GM19468 (cell line): ENCODE results near the gene EYA2.

ENCODE experiments used
- ATAC-seq: cut with Tn5 transposase; IDR thresholded peaks from one replicate; pipeline ENCODE4 v1.9.1; 2021; ENCODE audit warnings: mild to moderate bottlenecking, moderate library complexity, moderate number of reproducible peaks; ENCODE audit not compliant: unreplicated experiment; ENCODE audit errors: extremely low read depth

The EYA2 gene

GRCh38 chr20:47122560-47122959 is 227.9 kb downstream of the EYA2 start:
- no peak for ATAC-seq

- no peak for ATAC-seq
Measured at GRCh38 chr20:47124181-47124717, 229.6 kb downstream of the EYA2 start.

GRCh38 chr20:47125508-47125757 is 230.8 kb downstream of the EYA2 start:
- no peak for ATAC-seq

GRCh38 chr20:47125758-47126591 is 231.3 kb downstream of the EYA2 start:
- ATAC-seq: no peak

- ATAC-seq: no peak
Measured at GRCh38 chr20:47126709-47127108, 232.1 kb downstream of the EYA2 start.

- no peak for ATAC-seq
Measured at GRCh38 chr20:47127546-47127945, 232.9 kb downstream of the EYA2 start.

DNA sequence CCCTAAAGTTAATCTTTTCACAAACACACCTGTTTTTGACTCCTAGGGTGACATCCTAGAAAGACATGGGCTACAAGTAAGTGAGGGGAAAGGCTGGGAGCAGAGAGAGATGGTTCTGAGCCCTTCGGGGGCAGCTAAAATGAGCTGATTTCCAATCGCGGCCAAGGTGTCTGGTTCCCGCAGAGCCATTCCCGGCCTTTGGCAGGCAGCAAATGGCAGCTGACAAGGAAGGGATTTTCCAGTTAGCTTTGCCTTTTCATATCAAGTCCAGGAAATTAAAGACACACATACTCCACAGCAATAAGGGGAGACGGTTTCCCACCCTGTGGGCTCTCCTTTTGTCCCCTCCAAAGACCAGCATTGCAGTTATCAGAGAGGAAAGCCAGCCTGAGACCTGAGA is 233.4 kb downstream of the EYA2 start:
- ATAC-seq: no peak

DNA sequence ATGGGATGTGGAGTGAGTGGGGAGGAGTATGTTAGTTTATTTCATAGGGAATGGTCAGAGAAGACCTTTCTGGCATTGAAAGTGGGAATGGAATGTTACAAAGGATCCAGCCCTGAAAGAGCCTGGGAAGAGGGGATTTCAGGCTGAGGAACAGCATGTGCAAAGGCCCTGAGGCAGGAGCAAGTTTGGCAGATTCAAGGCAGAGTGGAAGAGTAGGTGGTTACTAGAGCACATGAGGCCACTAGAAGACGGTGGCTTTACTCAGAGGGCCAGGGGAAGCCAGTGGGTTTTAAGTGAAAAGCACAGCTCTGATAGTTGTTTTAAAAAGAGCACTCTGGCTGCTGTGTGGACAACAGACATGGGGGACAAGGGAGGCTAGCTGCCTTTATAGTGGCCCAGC is 234.7 kb downstream of the EYA2 start:
- no peak for ATAC-seq

DNA sequence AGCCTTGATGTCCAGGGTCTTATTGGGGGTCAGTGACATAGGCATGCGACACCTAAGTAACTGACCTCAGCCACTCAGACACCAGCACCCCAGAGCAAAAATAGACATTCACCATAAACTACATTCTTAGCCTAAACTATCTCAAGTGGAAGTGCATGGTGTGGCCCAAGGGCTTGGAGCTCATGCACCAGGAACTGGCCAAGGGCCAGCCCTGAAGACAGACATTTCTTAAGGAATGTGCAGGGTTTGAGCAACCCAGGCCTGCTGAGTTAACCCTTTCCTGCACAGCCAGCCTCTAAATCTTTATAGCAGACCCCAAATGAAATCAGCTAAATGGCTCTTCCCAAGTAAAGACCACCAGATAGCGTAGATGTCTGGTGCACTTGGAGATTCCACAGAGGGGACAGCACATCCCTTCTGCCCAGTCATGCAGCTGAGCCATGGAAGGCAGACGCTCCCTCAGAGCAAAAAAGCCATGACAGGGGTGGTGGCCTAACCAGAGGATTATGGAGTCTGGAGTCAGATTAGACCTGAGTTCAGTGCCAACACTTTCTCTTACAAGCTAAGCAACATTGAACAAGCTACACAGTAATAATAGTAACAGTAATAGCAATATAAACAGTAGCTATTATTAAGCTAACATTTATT is 239.3 kb downstream of the EYA2 start:
- ATAC-seq: no peak

DNA sequence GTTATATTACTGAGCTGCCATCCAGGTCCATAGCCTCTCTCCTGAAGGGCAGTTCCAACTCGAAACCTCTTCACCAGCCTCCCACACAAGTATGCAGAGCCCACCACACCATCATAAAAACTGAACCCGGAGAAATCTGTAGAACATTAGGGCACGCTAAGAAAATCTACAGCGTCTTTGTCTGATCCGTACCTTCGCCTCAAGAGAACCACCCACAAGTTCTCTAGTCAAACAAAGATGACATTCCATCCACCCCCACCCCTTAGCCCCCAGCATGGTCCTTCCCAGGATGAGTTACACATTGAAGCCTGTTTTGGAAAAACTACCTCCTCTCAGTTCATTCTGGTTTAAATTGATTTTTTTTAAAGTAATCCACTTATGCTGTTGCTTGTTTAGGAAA is 242.1 kb downstream of the EYA2 start:
- ATAC-seq: no peak

DNA sequence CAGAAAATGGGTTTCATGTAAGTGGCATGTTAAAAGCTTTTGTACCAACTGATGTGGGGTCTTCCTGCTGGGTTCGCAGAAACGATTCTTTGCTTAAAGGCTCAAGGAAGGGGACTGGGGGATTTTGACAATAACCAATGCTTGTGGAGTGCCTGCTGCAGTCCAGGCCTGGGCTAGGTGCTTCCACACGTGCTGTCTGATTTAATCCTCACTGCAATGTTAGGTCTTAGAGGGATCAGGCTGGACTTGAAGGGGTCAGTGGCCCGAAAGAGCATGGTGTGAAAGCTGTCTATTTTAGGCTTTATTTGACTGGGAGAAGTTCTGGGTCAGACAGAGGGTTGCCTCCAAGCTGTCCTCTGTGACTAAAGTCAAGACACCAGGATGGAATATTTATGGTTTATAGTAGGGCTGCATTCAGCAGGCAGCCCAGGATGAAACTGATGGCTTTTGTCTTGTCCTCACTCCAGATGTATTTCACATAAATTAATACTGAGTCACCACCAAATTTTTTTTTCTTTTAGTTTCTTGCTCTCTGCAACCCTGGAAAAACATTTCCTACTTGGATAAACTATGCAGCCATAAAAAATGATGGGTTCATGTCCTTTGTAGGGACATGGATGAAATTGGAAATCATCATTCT is 242.7 kb downstream of the EYA2 start:
- ATAC-seq: no peak

- ATAC-seq: no peak
Measured at GRCh38 chr20:47139934-47140535, 245.4 kb downstream of the EYA2 start.

DNA sequence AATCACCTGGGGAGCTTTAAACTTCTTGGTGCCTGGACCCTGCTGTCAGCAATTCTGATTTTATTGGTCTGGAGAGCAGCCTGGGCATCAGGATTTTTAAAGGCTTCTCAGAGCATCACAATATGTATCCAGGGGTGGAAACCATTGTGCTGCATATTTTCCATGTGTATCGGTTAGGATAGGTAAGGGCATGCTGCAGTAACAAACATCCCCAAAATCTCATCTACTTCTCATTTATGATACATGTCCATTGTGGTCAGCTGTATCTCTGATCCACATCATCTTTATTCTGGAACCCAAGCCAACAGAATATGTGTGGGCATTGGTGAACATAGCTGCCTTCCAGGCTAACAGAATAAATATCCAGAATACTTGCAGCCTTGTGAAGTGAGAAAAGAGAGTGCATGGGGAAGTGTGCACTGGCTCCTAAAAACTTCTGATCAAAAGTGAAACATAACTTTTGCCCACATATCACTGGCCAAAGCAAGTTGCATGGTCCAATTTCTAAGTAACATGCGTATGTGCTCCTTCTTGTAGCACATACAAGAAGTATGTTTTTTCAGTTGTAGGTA is 246.8 kb downstream of the EYA2 start:
- ATAC-seq: no peak

GRCh38 chr20:47141941-47142773 is 247.5 kb downstream of the EYA2 start:
- ATAC-seq: no peak

DNA sequence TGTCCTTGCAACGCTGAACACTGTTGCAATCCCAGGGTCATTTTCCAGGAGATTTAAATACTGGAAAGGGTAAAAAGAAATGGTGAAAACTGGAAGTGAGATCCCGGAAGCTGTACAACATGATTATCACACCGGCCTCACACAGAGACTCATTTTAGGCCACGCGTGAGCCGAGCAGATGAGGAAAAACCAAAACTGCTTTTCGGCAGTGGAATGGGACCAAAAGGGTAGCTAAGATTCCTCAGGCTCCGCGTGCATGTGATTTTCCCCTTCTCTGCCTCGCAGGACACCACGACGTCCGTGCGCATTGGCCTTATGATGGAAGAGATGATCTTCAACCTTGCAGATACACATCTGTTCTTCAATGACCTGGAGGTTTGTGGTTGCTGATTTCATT is 248.1 kb downstream of the EYA2 start:
- no peak for ATAC-seq

DNA sequence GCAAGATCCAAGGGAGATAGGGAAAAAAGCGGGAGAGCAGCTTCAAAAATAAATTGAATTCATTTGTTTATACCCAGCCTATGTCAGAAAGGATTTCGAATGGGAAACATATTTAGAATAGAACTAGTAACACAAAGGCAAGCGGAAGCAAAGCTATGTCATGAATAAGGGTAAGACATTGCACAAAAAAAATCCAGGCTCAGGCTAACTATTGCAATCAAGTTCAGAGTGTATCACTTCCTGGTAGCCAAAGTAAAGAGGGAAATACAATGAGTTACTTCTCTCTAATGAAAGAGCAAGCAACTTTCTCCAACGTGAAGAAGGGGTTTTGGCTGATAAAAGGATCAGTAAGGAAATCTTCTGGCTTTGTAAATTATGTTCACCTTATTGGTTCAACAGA is 249.0 kb downstream of the EYA2 start:
- no peak for ATAC-seq

GRCh38 chr20:47144463-47144862 is 249.8 kb downstream of the EYA2 start:
- no peak for ATAC-seq

DNA sequence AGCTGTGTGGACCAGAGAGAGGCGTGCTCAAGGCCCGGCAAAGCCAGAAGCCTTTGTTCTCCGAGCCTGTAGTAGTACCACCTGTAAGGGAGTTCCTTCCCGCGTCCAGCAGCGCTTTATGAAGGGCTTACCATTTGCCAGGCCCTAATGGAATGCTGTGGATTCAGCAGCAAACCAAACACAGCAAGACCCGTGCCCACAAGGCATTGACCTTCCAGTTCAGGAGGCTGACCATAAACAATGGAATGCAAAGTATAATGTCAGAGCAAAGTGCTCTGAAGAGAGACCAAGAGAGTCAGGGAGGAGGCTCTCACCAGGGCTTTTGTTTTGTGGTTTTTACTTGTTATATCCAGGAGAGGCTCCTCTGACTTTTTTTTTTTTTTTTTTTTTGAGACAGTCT is 252.0 kb downstream of the EYA2 start:
- no peak for ATAC-seq

DNA sequence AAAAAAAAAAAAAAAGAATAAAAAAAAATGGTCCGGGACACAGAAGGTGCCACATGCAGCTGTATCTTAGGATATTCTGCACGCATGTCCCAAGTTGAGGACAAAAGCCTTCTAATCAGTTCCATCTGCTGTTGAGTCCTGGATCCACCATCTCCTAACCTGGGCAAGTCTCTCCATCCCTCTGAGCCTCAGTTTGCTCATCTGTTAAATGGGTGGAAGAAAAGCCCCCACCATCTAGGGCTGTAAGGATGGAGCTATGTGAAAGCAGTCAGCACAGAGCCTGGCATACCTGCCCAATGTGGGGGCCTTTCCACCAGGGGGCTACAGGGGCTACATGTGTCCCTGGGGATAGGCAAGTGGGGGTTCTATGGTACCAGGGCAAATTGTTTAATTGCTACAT is 253.4 kb downstream of the EYA2 start:
- ATAC-seq: no peak

- no peak for ATAC-seq
Measured at GRCh38 chr20:47149939-47150338, 255.3 kb downstream of the EYA2 start.
